NCI-H2196 treated with DMSO at 0.1 percent for 48 hours (cell line): ENCODE measurements around the gene INS.

Experiments
- DNase-seq: peaks from one replicate; lab custom pipeline; 2025; ENCODE audit not compliant: unreplicated experiment; lab: John Stamatoyannopoulos, UW

The INS gene

GRCh38 chr11:2122222-2122906, 38.6 kb downstream of the INS start:
- DNase-seq = no peak

GRCh38 chr11:2121227-2122130, 39.5 kb downstream of the INS start:
- DNase-seq = no peak

- no peak for DNase-seq
Observed at GRCh38 chr11:2120359-2121100, 40.5 kb downstream of the INS start.

GRCh38 chr11:2118677-2119076, 42.3 kb downstream of the INS start:
- no peak for DNase-seq

- DNase-seq = no peak
Observed at GRCh38 chr11:2116680-2117079, 44.3 kb downstream of the INS start.

- no peak for DNase-seq
Observed at GRCh38 chr11:2115308-2115707, 45.7 kb downstream of the INS start.

- DNase-seq = no peak
Observed at GRCh38 chr11:2114430-2115241, 46.4 kb downstream of the INS start.

GRCh38 chr11:2113776-2114175, 47.2 kb downstream of the INS start:
- no peak for DNase-seq

- no peak for DNase-seq
Observed at GRCh38 chr11:2110521-2110920, 50.5 kb downstream of the INS start.
